Stimulated activated CD4-positive, alpha-beta T cell treated with anti-CD3 and anti-CD28 coated beads, Interleukin-1b, Interleukin-23, amount 100 ng/mL, for 1 hour (primary cell): ENCODE results near the gene RAPGEF5.

Experiments used
- DNase-seq, 2 donors: peaks; one replicate each; pipeline ENCODE4 v3.0.0-alpha.2; 2020; ENCODE audit warnings: low read depth in 2 of 2

RAPGEF5 gene

DNA sequence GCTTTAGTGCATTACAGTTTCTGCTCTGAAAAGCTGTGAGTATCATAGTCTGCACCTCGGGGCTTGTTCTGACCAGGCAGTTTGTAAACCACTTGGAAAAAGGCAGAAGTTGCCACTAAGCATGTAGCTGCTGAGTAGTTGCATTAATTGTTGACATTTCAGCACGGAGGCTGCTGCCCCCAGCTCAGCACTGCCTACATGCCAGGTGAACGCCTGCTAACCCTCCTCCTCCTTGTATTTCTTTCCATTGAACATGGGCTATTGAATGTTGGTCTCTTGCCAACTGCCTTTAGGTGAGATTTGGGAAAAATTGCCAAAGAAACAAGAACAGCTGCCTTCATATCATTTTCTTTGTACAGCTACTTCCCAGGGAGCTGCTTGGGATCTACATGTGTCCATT, 164.2 kb downstream of the RAPGEF5 start:
- DNase-seq: no peak

DNA sequence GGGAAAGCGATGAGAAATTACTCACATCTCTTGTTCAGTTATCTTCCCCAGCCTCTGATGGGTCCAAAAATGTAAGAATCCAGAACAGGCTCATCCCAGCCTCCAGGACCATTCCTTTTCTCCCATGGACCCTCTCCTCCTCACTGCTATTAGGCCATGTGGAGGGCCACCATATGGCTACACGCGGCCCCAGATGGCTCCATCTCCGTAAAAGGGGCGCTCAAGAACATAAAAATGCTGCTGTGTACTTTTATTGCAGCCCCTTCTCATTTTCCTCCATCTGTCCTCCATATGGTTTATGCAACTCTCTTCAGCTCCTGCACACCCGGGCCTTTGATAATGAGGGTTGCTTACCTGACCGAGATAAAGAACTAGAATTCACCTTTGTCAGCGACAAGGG, 166.2 kb downstream of the RAPGEF5 start:
- DNase-seq: no peak

GRCh38 chr7:22189741-22190140, 167.2 kb downstream of the RAPGEF5 start:
- no peak for DNase-seq

- no peak for DNase-seq
These were observed 167.7 kb downstream of the RAPGEF5 start for GRCh38 chr7:22189230-22189629.

- no peak for DNase-seq
These were observed 169.1 kb downstream of the RAPGEF5 start for GRCh38 chr7:22187691-22188348.

DNA sequence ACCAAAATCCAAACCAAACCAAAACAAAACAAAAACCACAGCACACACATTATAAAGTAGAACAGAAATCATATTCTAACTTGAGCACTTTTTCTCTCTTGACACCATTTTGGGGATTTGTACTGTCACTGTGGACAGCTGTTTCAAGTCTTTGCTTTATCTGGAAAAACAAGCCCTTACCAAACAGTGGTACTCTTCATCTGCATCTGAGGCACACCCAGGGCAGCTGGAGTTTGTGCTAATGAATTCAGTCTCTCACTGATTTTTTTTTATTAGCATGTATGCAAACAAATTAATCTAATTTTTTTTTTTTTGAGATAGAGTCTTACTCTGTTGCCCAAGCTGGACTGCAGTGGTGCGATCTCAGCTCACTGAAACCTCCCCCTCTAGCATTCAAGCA, 171.4 kb downstream of the RAPGEF5 start:
- DNase-seq: no peak

DNA sequence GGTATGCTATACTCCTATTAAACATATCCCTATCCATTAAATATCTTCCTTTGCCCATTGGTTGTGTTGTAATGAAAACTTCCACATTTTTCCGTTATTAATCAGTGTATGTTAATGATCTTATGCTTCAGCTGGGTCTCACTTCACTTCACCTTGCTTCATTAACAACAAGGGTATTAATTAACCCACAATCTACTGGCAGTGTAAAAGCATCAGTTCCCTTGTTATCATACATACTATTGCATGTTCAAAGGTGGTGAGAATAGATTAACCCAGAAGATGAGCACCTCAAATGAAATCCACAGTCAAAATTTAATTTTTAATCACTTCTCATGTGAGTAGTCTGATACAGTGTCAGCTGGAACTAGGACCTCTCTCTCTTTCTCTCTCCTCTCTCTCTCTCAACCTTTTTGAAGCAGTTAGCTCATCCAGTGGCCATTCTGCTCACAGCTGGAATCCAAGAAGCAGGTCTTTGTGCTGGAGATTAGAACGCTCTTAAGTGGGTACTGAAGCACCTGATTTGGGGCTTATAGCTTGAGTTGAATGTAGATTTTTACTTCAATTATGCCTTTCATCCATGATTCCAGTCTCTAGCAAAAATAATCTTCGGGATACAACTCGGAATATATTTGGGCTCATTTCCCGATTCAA, 172.3 kb downstream of the RAPGEF5 start:
- DNase-seq: no peak

GRCh38 chr7:22183522-22184280, 173.3 kb downstream of the RAPGEF5 start:
- DNase-seq: no peak

- DNase-seq: no peak
These were observed 174.8 kb downstream of the RAPGEF5 start for GRCh38 chr7:22182149-22182548.

- DNase-seq: no peak
These were observed 175.3 kb downstream of the RAPGEF5 start for GRCh38 chr7:22181663-22182062.

DNA sequence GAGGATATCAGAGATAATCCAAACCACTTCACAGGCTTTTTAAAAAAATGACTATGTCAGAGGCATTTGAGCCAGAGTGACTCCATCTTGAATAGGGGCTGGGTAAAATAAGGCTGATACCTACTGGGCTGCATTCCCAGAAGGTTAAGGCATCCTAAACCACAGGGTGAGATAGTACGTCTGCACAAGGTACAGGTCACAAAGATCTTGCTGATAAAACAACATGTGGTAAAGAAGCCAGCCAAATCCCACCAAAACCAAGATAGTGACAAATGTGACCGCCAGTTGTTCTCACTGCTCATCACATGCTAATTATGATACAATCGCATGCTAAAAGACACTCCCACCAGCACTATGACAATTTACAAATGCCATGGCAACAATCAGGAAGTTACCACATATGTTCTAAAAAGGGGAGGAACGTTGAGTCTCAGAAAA, 177.5 kb downstream of the RAPGEF5 start:
- no peak for DNase-seq

- DNase-seq: no peak
These were observed 178.2 kb downstream of the RAPGEF5 start for GRCh38 chr7:22178735-22179134.

- DNase-seq: no peak
These were observed 180.1 kb downstream of the RAPGEF5 start for GRCh38 chr7:22176791-22177412.

DNA sequence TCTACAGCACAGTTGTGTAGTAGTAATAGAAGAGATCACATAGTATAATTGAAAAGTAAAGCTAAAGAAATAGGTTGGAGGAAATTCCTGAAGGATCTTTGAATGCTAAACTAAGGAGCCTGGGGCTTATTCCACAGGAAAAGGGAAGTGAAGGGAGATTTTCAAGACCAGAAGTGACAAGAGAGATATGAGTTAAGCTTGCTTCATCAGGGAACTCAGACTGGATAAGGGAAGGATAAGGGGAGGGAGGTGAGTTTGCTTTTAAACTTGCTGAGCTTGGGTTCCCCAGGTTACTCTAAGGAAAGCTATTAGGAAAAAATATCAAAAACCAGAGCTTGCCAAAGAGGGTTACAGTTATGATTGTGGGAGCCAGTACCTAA, 182.4 kb downstream of the RAPGEF5 start:
- DNase-seq: no peak

DNA sequence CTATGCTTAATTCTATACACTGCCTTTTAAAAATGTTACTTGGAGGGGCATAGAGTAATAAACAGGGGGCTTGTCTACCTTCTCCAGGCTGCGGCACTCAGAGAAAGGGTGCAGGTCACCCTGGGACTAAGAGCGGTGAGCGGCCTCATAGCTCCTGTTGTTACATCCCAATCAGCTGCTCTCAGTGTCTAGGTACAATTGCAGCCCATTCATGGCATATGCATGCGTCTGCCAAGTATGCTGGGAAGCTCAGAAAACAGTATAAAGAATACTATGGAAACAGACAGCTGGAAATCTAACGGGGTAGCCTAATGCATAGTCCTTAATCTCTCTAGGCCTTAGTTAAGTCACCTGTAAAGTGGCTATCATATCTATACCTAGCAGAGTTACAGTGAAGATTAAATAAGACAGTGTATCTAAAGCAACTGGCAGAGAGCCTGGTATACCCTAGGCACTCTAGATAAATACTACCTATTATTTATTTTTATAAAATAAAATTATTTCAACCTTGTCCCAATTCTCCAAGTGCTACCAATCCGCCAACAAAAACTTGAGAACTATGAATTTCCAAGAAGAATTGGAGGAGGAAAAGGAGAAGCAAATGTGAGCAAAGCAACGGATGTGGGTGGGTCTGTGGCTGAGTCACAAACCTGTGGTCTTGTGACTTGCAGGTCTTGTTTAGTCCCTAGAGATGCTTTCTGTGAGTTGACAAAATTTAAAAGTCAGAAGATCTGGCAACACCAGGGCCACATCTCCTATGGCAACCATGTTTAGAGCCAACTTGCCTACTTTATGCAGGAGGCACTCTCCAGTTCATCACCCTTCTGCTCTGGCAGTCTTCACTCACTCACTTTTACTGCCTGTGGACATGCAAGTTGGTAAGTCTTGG, 183.0 kb downstream of the RAPGEF5 start:
- no peak for DNase-seq

- no peak for DNase-seq
These were observed 188.8 kb downstream of the RAPGEF5 start for GRCh38 chr7:22168129-22168634.

GRCh38 chr7:22167482-22167881, 189.5 kb downstream of the RAPGEF5 start:
- no peak for DNase-seq

DNA sequence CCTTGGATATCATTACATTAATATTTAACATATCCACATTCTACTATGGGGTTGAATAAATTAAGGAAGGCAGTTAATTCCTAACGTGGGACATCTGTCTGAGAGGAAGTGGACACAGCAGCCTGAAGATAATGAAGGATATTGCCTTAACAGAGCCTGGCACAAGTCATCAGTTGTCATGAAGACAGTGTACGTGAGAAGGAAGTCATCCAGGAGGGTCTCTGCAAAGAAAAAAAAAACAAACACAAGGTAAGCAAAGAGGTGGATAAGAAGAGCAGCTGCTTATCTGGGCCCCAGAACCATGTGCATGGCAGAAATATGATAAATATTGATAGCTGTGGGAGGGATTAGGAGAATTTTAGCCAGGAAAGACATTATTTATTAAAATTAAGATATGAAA, 190.0 kb downstream of the RAPGEF5 start:
- no peak for DNase-seq

DNA sequence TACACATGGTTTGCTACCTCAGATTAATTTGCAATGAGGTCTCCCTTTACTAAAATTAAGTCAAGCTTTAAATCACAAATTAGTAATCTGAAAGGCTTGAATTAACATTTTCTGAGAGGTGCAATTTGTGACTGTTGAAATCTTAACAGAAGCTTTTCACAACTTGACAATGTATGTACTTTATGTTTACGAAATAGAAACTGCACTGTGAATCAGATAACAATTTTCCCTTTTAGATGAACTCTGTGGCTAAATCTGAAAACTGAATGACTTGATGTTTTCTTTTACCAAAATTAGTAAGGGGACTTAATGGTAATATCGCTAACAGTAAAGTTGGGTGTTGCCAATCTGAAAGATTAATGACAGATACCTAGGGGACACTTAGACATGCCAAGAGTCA, 197.6 kb downstream of the RAPGEF5 start:
- DNase-seq: no peak

GRCh38 chr7:22157552-22157951, 199.4 kb downstream of the RAPGEF5 start:
- no peak for DNase-seq

DNA sequence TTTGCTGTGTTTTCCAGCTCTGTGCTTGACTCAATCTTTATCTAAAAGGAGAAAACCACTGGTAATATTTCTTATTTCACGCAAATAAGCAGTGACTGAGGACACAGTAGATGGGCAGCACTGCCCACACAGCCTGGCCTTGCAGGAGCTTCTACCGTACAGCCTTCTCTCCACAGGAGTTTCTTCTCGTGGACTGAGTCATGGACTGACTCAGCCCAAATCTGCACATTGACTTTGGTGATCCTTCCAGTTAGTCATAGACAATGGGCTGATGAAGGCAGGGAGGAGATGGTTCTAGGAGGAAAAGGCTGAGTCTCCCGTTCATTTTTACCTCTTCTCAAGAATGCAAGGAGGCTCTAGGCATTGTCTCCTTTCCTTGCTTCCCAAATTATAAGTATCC, 200.7 kb downstream of the RAPGEF5 start:
- no peak for DNase-seq
